ENCODE measurements around the gene C1orf185.
"Not testable (repeated sequence)": the region's sequence is repeated elsewhere in the genome, so short reads cannot be mapped to it uniquely, and the experiment has no call there.

The C1orf185 gene

GRCh38 chr1:51156752-51157151 is 54.7 kb downstream of the C1orf185 start:
- no peak for DNase-seq (ENCODE audit: low read depth in 2 of 2)
- TF ChIP-seq CTCF (IDR thresholded peaks at IDR 0.05; ENCODE audit: low read depth, low read length): no peak
- no peak overlapping the region for H3K4me3 ChIP-seq (replicated peaks in 1 of 2; ENCODE audit: low read depth in 2 of 2, low read length in 2 of 2)

GRCh38 chr1:51157395-51157794 is 55.4 kb downstream of the C1orf185 start:
- H3K4me3 ChIP-seq (replicated peaks in 1 of 2; ENCODE audit: low read depth in 2 of 2, low read length in 2 of 2): no peak overlapping the region
- DNase-seq (ENCODE audit: low read depth in 2 of 2): peak in 1 of 2 donors; percentile 7
- TF ChIP-seq CTCF (IDR thresholded peaks at IDR 0.05; ENCODE audit: low read depth, low read length): no peak

- no peak overlapping the region for H3K4me3 ChIP-seq (replicated peaks in 1 of 2; ENCODE audit: low read depth in 2 of 2, low read length in 2 of 2)
- no peak for DNase-seq (ENCODE audit: low read depth in 2 of 2)
- TF ChIP-seq CTCF (IDR thresholded peaks at IDR 0.05; ENCODE audit: low read depth, low read length): no peak
Measured at GRCh38 chr1:51158263-51158662, 56.2 kb downstream of the C1orf185 start.

GRCh38 chr1:51162560-51162959 is 60.5 kb downstream of the C1orf185 start:
- not testable (repeated sequence) for DNase-seq (ENCODE audit: low read depth in 2 of 2); H3K4me3 ChIP-seq (replicated peaks in 1 of 2; ENCODE audit: low read depth in 2 of 2, low read length in 2 of 2)

GRCh38 chr1:51165540-51165939 is 63.5 kb downstream of the C1orf185 start:
- H3K4me3 ChIP-seq (replicated peaks in 1 of 2; ENCODE audit: low read depth in 2 of 2, low read length in 2 of 2): no peak overlapping the region
- TF ChIP-seq CTCF (IDR thresholded peaks at IDR 0.05; ENCODE audit: low read depth, low read length): no peak
- DNase-seq (ENCODE audit: low read depth in 2 of 2): no peak

GRCh38 chr1:51168266-51168845 is 66.3 kb downstream of the C1orf185 start:
- DNase-seq (ENCODE audit: low read depth in 2 of 2): peak in 1 of 2 donors; percentile 18

GRCh38 chr1:51168936-51169335 is 66.9 kb downstream of the C1orf185 start:
- no peak for TF ChIP-seq CTCF (IDR thresholded peaks at IDR 0.05; ENCODE audit: low read depth, low read length)
- H3K4me3 ChIP-seq (replicated peaks in 1 of 2; ENCODE audit: low read depth in 2 of 2, low read length in 2 of 2): no peak overlapping the region
- DNase-seq (ENCODE audit: low read depth in 2 of 2): no peak

More at GRCh38 chr1:51168266-51168845, 66.3 kb downstream of the C1orf185 start:
- no peak overlapping the region for H3K4me3 ChIP-seq (replicated peaks in 1 of 2; ENCODE audit: low read depth in 2 of 2, low read length in 2 of 2)
- no peak for TF ChIP-seq CTCF (IDR thresholded peaks at IDR 0.05; ENCODE audit: low read depth, low read length)

Measured in cardiac fibroblast (primary cell).